Activated naive CD8-positive, alpha-beta T cell treated with anti-CD3 and anti-CD28 coated beads for 36 hours (primary cell): ENCODE measurements around the gene ADAP1. TPM values are rescaled to one million over a fixed set of nuclear protein-coding genes. Genes with fewer than 3 reads are reported as not detected.
A peak's percentile ranks its signal among the peaks of the same experiment; 100 is the strongest.
"Not testable (repeated sequence)": the region's sequence is repeated elsewhere in the genome, so short reads cannot be mapped to it uniquely, and the experiment has no call there.

ENCODE experiments used
- DNase-seq: peaks from one replicate; pipeline ENCODE4 v3.0.0; 2021
- H3K27ac Mint-ChIP-seq: one replicate; pipeline ENCODE4 v1.8.0; 2022; ENCODE audit warnings: mild to moderate bottlenecking, moderate library complexity, mixed read lengths
- H3K27me3 Mint-ChIP-seq: one replicate; pipeline ENCODE4 v1.8.0; 2022; ENCODE audit warnings: mild to moderate bottlenecking, mixed read lengths
- H3K36me3 Mint-ChIP-seq: one replicate; pipeline ENCODE4 v1.8.0; 2021; ENCODE audit warnings: mild to moderate bottlenecking, mixed read lengths
- H3K4me1 Mint-ChIP-seq: one replicate; pipeline ENCODE4 v1.8.0; 2021; ENCODE audit warnings: mixed read lengths
- H3K4me3 Mint-ChIP-seq: one replicate; pipeline ENCODE4 v1.8.0; 2022; ENCODE audit warnings: mild to moderate bottlenecking, moderate library complexity, mixed read lengths
- H3K9me3 Mint-ChIP-seq: one replicate; pipeline ENCODE4 v1.8.0; 2022; ENCODE audit warnings: mixed read lengths
- total RNA-seq, 2 experiments: library from RNA; stranded (reverse); gene quantifications; one replicate each; pipeline ENCODE4 v1.2.3, GENCODE V29; 2021

ADAP1 gene
- total RNA-seq, 2 experiments from 2014 or later = 49.9 to 56.7 TPM

DNA sequence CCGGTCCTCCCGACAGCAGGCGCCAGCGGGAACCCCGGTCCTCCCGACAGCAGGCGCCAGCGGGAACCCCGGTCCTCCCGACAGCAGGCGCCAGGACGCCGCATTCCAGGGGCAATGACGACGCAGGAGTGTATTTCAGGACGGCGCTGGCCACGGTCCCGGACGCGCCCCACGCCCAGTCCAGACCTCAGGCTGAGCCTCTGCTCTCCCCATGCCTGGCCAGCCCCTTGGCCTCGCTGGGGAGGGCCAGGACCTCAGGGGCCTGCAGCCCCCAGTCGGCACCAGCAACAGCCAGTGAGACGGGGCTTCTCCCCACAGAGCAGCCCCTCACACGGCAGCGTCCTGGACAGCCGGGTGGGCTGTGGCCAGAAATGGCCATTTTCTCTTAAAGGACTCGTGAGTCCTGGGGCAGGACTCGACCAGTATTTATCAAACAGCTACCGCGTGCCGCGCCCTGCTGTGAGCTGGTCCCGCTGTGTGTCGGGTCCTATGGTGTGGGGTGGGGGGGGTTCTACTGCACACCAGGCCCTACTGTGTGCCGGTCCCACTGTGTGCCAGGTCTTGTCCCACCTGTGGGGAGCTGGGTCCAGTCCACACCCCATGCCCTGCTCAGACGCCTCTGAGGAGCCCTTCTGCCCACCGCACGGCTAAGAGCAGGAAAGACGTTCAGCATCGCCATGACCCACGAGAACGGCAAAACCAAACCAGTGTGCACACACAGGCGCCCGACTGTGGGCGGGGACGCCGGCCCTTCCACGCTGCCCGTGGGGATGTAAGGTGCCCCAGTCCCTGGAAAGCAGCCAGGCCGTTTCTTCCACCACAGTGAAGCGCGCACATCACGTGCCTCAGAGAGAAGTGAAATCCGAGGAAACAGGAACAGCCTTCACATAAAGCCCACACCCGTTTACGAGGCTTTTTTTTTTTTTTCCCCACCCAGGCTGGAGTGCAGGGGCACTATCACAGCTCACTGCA is 44.8 kb downstream of the ADAP1 start:
- no peak for DNase-seq
- Mint-ChIP-seq H3K36me3 (peaks cover 6% of the 10 kb centered on the region), H3K4me1 (peaks cover 5% of the 10 kb centered on the region), H3K4me3 (peak overlapping the region; percentile 18), H3K9me3 (no peaks in the 10 kb centered on the region), H3K27ac (peak overlapping the region; percentile 74), H3K27me3 (no peaks in the 10 kb centered on the region)

GRCh38 chr7:908591-909357 is 45.7 kb downstream of the ADAP1 start:
- not testable (repeated sequence) for H3K36me3 Mint-ChIP-seq, H3K4me1 Mint-ChIP-seq, H3K9me3 Mint-ChIP-seq, H3K27me3 Mint-ChIP-seq, H3K27ac Mint-ChIP-seq, H3K4me3 Mint-ChIP-seq
- DNase-seq = peak; percentile 78

DNA sequence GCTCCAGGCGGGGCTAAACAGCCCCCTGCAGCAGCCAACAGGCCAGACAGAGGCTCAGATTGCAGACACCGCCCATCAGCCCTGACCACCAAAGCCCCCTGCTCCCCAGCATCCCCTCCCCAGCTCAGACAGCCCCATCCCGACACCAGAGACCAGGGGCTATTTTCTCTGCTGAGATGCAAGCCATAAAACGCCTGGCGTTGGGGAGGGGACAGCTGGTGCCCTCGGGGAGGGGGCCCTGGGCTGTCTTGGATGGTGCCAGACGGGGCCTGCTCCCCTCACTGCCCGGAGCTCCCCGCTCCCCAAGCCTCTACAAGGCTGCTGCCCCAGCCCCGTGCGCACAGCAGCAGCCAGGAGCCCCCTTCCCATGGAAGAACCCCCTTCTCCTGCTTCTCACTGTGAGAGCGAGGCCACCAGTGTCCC is 46.3 kb downstream of the ADAP1 start:
- no peak for DNase-seq
- H3K27me3 Mint-ChIP-seq = no peaks in the 10 kb centered on the region
- no peak overlapping the region for H3K4me3 Mint-ChIP-seq
- peaks cover 5% of the 10 kb centered on the region for H3K36me3 Mint-ChIP-seq
- H3K9me3 Mint-ChIP-seq = no peaks in the 10 kb centered on the region
- H3K4me1 Mint-ChIP-seq = peaks cover 5% of the 10 kb centered on the region
- no peak overlapping the region for H3K27ac Mint-ChIP-seq

GRCh38 chr7:907158-907980 is 47.1 kb downstream of the ADAP1 start:
- DNase-seq = peak; percentile 41
- Mint-ChIP-seq H3K9me3 (no peaks in the 10 kb centered on the region), H3K27ac (no peak overlapping the region), H3K4me3 (no peak overlapping the region), H3K4me1 (peaks cover 5% of the 10 kb centered on the region), H3K36me3 (peaks cover 10% of the 10 kb centered on the region), H3K27me3 (no peaks in the 10 kb centered on the region)

GRCh38 chr7:906776-907157 is 47.7 kb downstream of the ADAP1 start:
- H3K9me3 Mint-ChIP-seq = no peaks in the 10 kb centered on the region
- H3K4me3 Mint-ChIP-seq = no peak overlapping the region
- H3K36me3 Mint-ChIP-seq = peaks cover 10% of the 10 kb centered on the region
- peaks cover 5% of the 10 kb centered on the region for H3K4me1 Mint-ChIP-seq
- DNase-seq = no peak
- no peaks in the 10 kb centered on the region for H3K27me3 Mint-ChIP-seq
- no peak overlapping the region for H3K27ac Mint-ChIP-seq

GRCh38 chr7:904847-905246 is 49.6 kb downstream of the ADAP1 start:
- no peaks in the 10 kb centered on the region for H3K4me1 Mint-ChIP-seq
- peaks cover 8% of the 10 kb centered on the region for H3K36me3 Mint-ChIP-seq
- H3K27me3 Mint-ChIP-seq = no peaks in the 10 kb centered on the region
- no peak overlapping the region for H3K27ac Mint-ChIP-seq
- no peak overlapping the region for H3K4me3 Mint-ChIP-seq
- DNase-seq = no peak
- no peaks in the 10 kb centered on the region for H3K9me3 Mint-ChIP-seq

DNA sequence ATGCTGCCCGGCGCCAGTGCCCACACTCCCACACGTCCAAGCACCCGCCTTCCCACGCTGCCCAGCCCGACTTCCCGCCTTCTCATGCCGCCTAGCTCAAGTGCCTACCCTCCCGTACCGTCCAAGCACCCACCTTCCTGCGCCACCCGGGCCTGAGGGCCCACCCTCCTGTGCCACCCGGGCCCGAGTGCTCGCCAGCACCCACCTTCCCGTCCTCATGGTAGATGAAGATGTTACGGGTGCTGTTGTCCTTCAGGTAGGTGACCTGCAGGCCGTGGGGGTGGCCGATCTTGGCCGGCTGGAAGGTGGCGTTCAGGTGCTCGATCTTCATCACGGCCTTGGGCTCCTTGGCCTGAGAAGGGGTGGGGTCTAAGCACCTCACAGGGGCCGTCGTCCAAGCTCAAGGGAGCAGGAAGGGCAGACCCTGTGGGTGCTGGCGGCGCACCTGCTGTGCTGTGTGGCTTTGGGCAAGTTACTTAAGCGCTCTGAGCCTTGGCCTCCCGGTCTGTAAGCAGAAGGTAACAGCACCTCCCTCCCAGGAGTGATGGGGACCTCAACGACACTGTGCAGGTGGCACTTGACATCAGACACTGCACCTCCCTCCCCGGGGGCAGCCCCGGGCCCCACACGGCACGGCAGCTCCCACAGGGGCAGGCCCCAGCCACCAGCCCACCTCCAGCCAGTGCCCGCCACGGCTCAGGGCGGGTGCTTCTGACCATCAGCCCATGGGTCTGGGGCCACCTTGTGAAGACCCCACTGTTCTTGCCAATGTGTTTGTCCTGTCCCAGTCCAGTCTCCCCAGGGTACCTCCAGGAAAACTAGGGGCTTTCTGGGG is 50.3 kb downstream of the ADAP1 start:
- peaks cover 8% of the 10 kb centered on the region for H3K36me3 Mint-ChIP-seq
- no peak for DNase-seq
- H3K4me1 Mint-ChIP-seq = no peaks in the 10 kb centered on the region
- H3K4me3 Mint-ChIP-seq = no peak overlapping the region
- H3K9me3 Mint-ChIP-seq = no peaks in the 10 kb centered on the region
- no peaks in the 10 kb centered on the region for H3K27me3 Mint-ChIP-seq
- H3K27ac Mint-ChIP-seq = no peak overlapping the region

- Mint-ChIP-seq H3K9me3 (no peaks in the 10 kb centered on the region), H3K27ac (no peak overlapping the region), H3K4me1 (no peaks in the 10 kb centered on the region), H3K36me3 (peaks cover 8% of the 10 kb centered on the region), H3K4me3 (no peak overlapping the region), H3K27me3 (no peaks in the 10 kb centered on the region)
- no peak for DNase-seq
Measured at GRCh38 chr7:902996-903395, 51.5 kb downstream of the ADAP1 start.

DNA sequence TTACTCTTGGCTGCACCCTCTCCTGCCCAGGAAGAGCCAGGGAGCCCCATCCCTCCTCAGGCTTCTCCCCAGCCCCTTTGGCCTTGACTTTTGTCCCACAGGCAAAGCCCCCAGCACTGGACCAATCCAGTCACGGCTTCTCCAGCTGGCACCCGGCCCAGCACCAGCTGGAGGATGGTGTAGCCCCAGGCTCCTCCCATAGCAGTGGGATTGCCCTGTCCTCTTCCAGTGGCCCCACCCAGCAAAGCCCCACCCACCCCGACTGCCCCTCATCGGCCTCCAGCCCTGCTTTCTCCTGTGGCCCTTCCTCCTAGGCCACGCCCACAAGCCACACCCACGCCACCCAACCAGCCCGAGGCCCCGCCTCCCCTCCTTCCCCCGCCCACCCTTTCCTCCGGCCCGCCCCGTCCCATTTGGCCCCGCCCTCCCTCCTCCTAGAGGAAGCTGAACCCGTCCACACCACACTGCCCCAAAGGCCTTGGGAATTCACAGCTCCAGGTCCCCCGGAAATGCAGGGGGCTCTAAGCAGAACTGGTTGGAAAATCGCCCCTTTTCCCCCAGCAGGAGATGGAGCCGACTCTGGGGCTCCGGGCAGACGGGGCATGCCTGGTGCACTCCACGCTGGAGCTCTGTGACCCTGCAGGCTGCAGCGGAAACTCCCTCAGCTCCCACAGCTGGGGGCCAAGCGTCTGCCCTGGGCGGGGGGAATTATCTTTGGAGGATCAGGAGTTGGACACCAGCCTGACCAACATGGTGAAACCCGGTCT is 52.9 kb downstream of the ADAP1 start:
- H3K27ac Mint-ChIP-seq = no peak overlapping the region
- H3K27me3 Mint-ChIP-seq = no peaks in the 10 kb centered on the region
- DNase-seq = peak; percentile 59
- H3K4me1 Mint-ChIP-seq = no peaks in the 10 kb centered on the region
- peaks cover 8% of the 10 kb centered on the region for H3K36me3 Mint-ChIP-seq
- H3K9me3 Mint-ChIP-seq = no peaks in the 10 kb centered on the region
- no peak overlapping the region for H3K4me3 Mint-ChIP-seq

DNA sequence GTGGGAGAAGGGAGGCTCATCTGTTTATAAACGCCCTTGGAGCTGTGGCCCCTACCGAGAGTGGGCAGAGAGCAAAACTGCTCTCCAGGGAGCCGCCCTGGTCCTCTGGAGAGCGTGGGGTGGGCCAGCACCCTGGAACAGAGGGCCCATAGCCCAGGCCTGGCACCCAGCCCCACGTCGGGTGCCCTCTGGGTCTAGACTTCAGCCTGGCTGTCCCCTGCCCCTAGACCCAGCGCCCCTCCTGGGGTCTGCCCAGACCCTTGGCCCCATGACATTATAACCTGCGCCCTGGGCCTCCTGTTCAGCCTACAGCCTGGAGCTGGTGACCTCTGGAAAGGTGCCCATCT is 53.5 kb downstream of the ADAP1 start:
- Mint-ChIP-seq H3K4me3 (no peak overlapping the region), H3K4me1 (no peaks in the 10 kb centered on the region), H3K9me3 (no peaks in the 10 kb centered on the region), H3K27ac (no peak overlapping the region), H3K36me3 (peaks cover 11% of the 10 kb centered on the region), H3K27me3 (no peaks in the 10 kb centered on the region)
- no peak for DNase-seq

- Mint-ChIP-seq H3K4me1 (no peaks in the 10 kb centered on the region), H3K9me3 (no peaks in the 10 kb centered on the region), H3K36me3 (peaks cover 14% of the 10 kb centered on the region), H3K4me3 (no peak overlapping the region), H3K27ac (no peak overlapping the region), H3K27me3 (no peaks in the 10 kb centered on the region)
- no peak for DNase-seq
Measured at GRCh38 chr7:900331-901040, 54.0 kb downstream of the ADAP1 start.

DNA sequence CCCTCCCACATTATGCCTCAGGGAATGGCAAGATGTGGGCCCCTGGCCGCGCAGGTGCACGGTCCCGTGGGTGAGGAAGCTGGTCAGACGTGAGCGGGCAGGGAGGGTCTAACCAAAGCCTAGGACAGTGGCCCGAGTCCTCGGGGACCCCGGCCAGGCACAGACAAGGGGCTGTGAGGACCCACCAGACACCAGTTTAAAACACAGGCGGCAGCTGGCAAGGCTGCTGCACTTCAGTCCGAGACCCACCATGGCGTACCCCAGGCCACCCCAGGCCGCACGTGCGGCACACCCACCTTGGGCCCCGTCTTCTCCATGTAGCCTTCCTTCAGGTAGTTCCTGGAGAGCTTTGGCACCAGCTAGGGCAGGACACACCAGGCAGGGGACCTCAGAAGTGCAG is 54.7 kb downstream of the ADAP1 start:
- no peaks in the 10 kb centered on the region for H3K27me3 Mint-ChIP-seq
- no peak overlapping the region for H3K27ac Mint-ChIP-seq
- H3K4me1 Mint-ChIP-seq = no peaks in the 10 kb centered on the region
- no peaks in the 10 kb centered on the region for H3K9me3 Mint-ChIP-seq
- H3K4me3 Mint-ChIP-seq = no peak overlapping the region
- no peak for DNase-seq
- peaks cover 16% of the 10 kb centered on the region for H3K36me3 Mint-ChIP-seq
